Mesenchymal stem cell (in vitro differentiated cells and primary cell): ENCODE results near the gene SCAF1.

Experiments
- DNase-seq: peaks from one replicate; pipeline ENCODE4 v3.0.0-alpha.2; 2013
- H2AFZ ChIP-seq: one replicate; pipeline ENCODE4 v1.6.1; 2013; ENCODE audit warnings: low read depth, mild to moderate bottlenecking, control low read depth, inconsistent platforms, low read length, moderate library complexity
- H2AK5ac ChIP-seq: 2 replicates; pipeline ENCODE4 v1.6.1; 2013; ENCODE audit warnings: low read length, moderate library complexity, mild to moderate bottlenecking, inconsistent platforms; ENCODE audit not compliant: severe bottlenecking
- H2BK120ac ChIP-seq: one replicate; pipeline ENCODE4 v1.6.1; 2013; ENCODE audit warnings: low read depth, mild to moderate bottlenecking, inconsistent platforms, low read length, moderate library complexity
- H2BK12ac ChIP-seq, 2 experiments: one replicate each; pipeline ENCODE4 v1.6.1; 2013; ENCODE audit warnings: inconsistent platforms in 2 of 2, low read length in 2 of 2, mild to moderate bottlenecking in 2 of 2, moderate library complexity in 2 of 2, control low read depth in 1 of 2
- H2BK15ac ChIP-seq: one replicate; pipeline ENCODE4 v1.6.1; 2013; ENCODE audit warnings: mild to moderate bottlenecking, low read depth, inconsistent platforms; ENCODE audit not compliant: poor library complexity, severe bottlenecking
- H2BK5ac ChIP-seq: 2 replicates; pipeline ENCODE4 v1.6.1; 2013; ENCODE audit warnings: low read depth, mild to moderate bottlenecking, low read length, control low read depth, inconsistent platforms; ENCODE audit not compliant: poor library complexity, severe bottlenecking
- H3K14ac ChIP-seq, 2 experiments: one replicate each; pipeline ENCODE4 v1.6.1; 2013; ENCODE audit warnings: inconsistent platforms in 2 of 2, low read length in 2 of 2, control low read depth in 1 of 2, mild to moderate bottlenecking in 1 of 2, moderate library complexity in 1 of 2
- H3K18ac ChIP-seq, 2 experiments: one replicate each; pipeline ENCODE4 v1.6.1; 2013; ENCODE audit warnings: inconsistent platforms in 2 of 2, low read length in 2 of 2, control low read depth in 1 of 2, low read depth in 1 of 2, mild to moderate bottlenecking in 1 of 2
- H3K23ac ChIP-seq, 2 experiments: one replicate each; pipeline ENCODE4 v1.6.1; 2013; ENCODE audit warnings: inconsistent platforms in 2 of 2, low read length in 2 of 2, mild to moderate bottlenecking in 2 of 2, moderate library complexity in 2 of 2, control low read depth in 1 of 2
- H3K27ac ChIP-seq: 2 replicates; pipeline ENCODE4 v1.5.1; 2013; ENCODE audit warnings: mild to moderate bottlenecking, moderate library complexity, low read length, control low read depth, inconsistent platforms; ENCODE audit not compliant: poor library complexity, severe bottlenecking
- H3K27me3 ChIP-seq, 2 experiments: 2 replicates each; pipeline versions ENCODE4 v1.6.1 to v1.7.0; 2013; ENCODE audit warnings: low read length in 2 of 2, mild to moderate bottlenecking in 2 of 2, moderate library complexity in 2 of 2, control low read depth in 1 of 2, inconsistent platforms in 1 of 2; ENCODE audit not compliant: control insufficient read depth in 1 of 2, insufficient read depth in 1 of 2
- H3K36me3 ChIP-seq, 2 experiments: 2 replicates each; pipeline versions ENCODE4 v1.6.1 to v1.7.0; 2013; ENCODE audit warnings: low read length in 2 of 2, control low read depth in 1 of 2, inconsistent platforms in 1 of 2, low read depth in 1 of 2, mild to moderate bottlenecking in 1 of 2; ENCODE audit not compliant: insufficient read depth in 2 of 2, control insufficient read depth in 1 of 2
- H3K4ac ChIP-seq, 2 experiments: one replicate each; pipeline ENCODE4 v1.6.1; 2013; ENCODE audit warnings: inconsistent platforms in 2 of 2, low read length in 2 of 2, mild to moderate bottlenecking in 2 of 2, moderate library complexity in 2 of 2, control low read depth in 1 of 2, low read depth in 1 of 2
- H3K4me1 ChIP-seq: 2 replicates; pipeline ENCODE4 v1.6.1; 2013; ENCODE audit warnings: low read depth, low read length, control low read depth; ENCODE audit not compliant: control insufficient read depth, insufficient read depth
- H3K4me2 ChIP-seq: 2 replicates; pipeline ENCODE4 v1.6.1; 2013; ENCODE audit warnings: low read length, mild to moderate bottlenecking, inconsistent platforms; ENCODE audit not compliant: poor library complexity, severe bottlenecking
- H3K4me3 ChIP-seq, 2 experiments: 2 replicates each; pipeline versions ENCODE4 v1.5.1 to v1.7.0; 2013; ENCODE audit warnings: low read length in 2 of 2, mild to moderate bottlenecking in 2 of 2, control low read depth in 1 of 2, low read depth in 1 of 2; ENCODE audit not compliant: insufficient read depth in 1 of 2
- H3K79me1 ChIP-seq: replicated peaks from 2 replicates; pipeline ENCODE4 v1.6.1; 2013; ENCODE audit warnings: mild to moderate bottlenecking, control low read depth, low read length, inconsistent platforms; ENCODE audit not compliant: poor library complexity, severe bottlenecking
- H3K9ac ChIP-seq: 2 replicates; pipeline ENCODE4 v1.7.0; 2013; ENCODE audit warnings: mild to moderate bottlenecking, low read length, moderate library complexity
- H3K9me3 ChIP-seq: 2 replicates; pipeline ENCODE4 v1.7.0; 2013; ENCODE audit warnings: mild to moderate bottlenecking, low read length; ENCODE audit not compliant: control insufficient read depth
- H4K8ac ChIP-seq: one replicate; pipeline ENCODE4 v1.6.1; 2013; ENCODE audit warnings: inconsistent platforms, mild to moderate bottlenecking, low read length, moderate library complexity
- H4K91ac ChIP-seq: one replicate; pipeline ENCODE4 v1.6.1; 2013; ENCODE audit warnings: mild to moderate bottlenecking, low read length, inconsistent platforms
- WGBS: methylation state at CpG from one replicate; pipeline ENCODE4 v1.1.7; 2013; ENCODE audit warnings: mixed read lengths; 5-methylcytosine and 5-hydroxymethylcytosine counted together

Gene SCAF1

GRCh38 chr19:49680421-49681351 is 38.7 kb downstream of the SCAF1 start:
- H3K27me3 ChIP-seq = no peaks in the 10 kb centered on the region
- H3K4ac ChIP-seq = peak overlapping the region; percentile 1 to 20
- peak overlapping the region; percentile 21 for H2AK5ac ChIP-seq
- H3K79me1 ChIP-seq = peaks cover 10% of the 10 kb centered on the region
- H3K23ac ChIP-seq = no peak overlapping the region
- peak overlapping the region; percentile 78 for H3K9ac ChIP-seq
- H2BK120ac ChIP-seq = no peak overlapping the region
- peak overlapping the region; percentile 8 for H3K27ac ChIP-seq
- H2BK15ac ChIP-seq = no peak overlapping the region
- WGBS = 44% methylated on average over 34 of the region's 40 CpGs
- peak; percentile 83 for DNase-seq
- peaks cover 40 to 47% of the 10 kb centered on the region in 2 experiments for H3K36me3 ChIP-seq
- peak overlapping the region in 1 of 2 experiments; percentile 55 for H3K4me3 ChIP-seq
- H2BK5ac ChIP-seq = no peak overlapping the region
- no peak overlapping the region for H3K14ac ChIP-seq
- peak overlapping the region; percentile 40 for H3K4me2 ChIP-seq
- H3K4me1 ChIP-seq = peaks cover 34% of the 10 kb centered on the region
- H3K18ac ChIP-seq = peak overlapping the region; percentile 6 to 66
- no peak overlapping the region for H2BK12ac ChIP-seq
- H4K91ac ChIP-seq = no peak overlapping the region
- peak overlapping the region; percentile 81 for H4K8ac ChIP-seq
- H2AFZ ChIP-seq = no peak overlapping the region
- H3K9me3 ChIP-seq = no peaks in the 10 kb centered on the region

GRCh38 chr19:49681830-49682229 is 39.8 kb downstream of the SCAF1 start:
- Histone ChIP-seq H3K4me1 (peaks cover 31% of the 10 kb centered on the region), H3K14ac (no peak overlapping the region), H3K23ac (no peak overlapping the region), H3K27me3 (no peaks in the 10 kb centered on the region), H3K36me3 (peaks cover 48 to 58% of the 10 kb centered on the region in 2 experiments), H3K9ac (peak overlapping the region; percentile 54), H3K4me2 (no peak overlapping the region), H4K91ac (no peak overlapping the region), H3K27ac (no peak overlapping the region), H2AK5ac (no peak overlapping the region), H3K9me3 (no peaks in the 10 kb centered on the region), H2AFZ (no peak overlapping the region), H3K4ac (no peak overlapping the region), H3K79me1 (peaks cover 14% of the 10 kb centered on the region), H2BK12ac (no peak overlapping the region), H2BK120ac (no peak overlapping the region), H4K8ac (no peak overlapping the region), H3K4me3 (no peak overlapping the region), H3K18ac (no peak overlapping the region), H2BK15ac (no peak overlapping the region), H2BK5ac (no peak overlapping the region)
- no peak for DNase-seq
- 98% methylated on average over 19 of the region's 19 CpGs for WGBS

- no peak overlapping the region for H2AK5ac ChIP-seq
- no peak overlapping the region for H2BK120ac ChIP-seq
- no peak overlapping the region for H4K91ac ChIP-seq
- H2BK12ac ChIP-seq = no peak overlapping the region
- H3K23ac ChIP-seq = no peak overlapping the region
- H3K4ac ChIP-seq = no peak overlapping the region
- no peak overlapping the region for H2AFZ ChIP-seq
- no peak overlapping the region for H3K18ac ChIP-seq
- no peak overlapping the region for H3K4me3 ChIP-seq
- H3K36me3 ChIP-seq = peaks cover 51 to 62% of the 10 kb centered on the region in 2 experiments
- no peak overlapping the region for H2BK5ac ChIP-seq
- H2BK15ac ChIP-seq = no peak overlapping the region
- H3K4me1 ChIP-seq = peaks cover 31% of the 10 kb centered on the region
- no peak overlapping the region for H3K27ac ChIP-seq
- peaks cover 18% of the 10 kb centered on the region for H3K79me1 ChIP-seq
- no peak overlapping the region for H3K4me2 ChIP-seq
- DNase-seq = no peak
- no peaks in the 10 kb centered on the region for H3K9me3 ChIP-seq
- WGBS = 96% methylated on average over 8 of the region's 8 CpGs
- H4K8ac ChIP-seq = no peak overlapping the region
- no peak overlapping the region for H3K14ac ChIP-seq
- H3K27me3 ChIP-seq = no peaks in the 10 kb centered on the region
- peak overlapping the region; percentile 54 for H3K9ac ChIP-seq
Measured at GRCh38 chr19:49682274-49682673, 40.3 kb downstream of the SCAF1 start.

- Histone ChIP-seq H2BK120ac (no peak overlapping the region), H3K36me3 (peaks cover 58 to 78% of the 10 kb centered on the region in 2 experiments), H3K27ac (no peak overlapping the region), H3K27me3 (no peaks in the 10 kb centered on the region), H2AFZ (no peak overlapping the region), H2BK5ac (no peak overlapping the region), H3K23ac (no peak overlapping the region), H3K9me3 (no peaks in the 10 kb centered on the region), H3K4me2 (no peak overlapping the region), H3K79me1 (peaks cover 18% of the 10 kb centered on the region), H3K4me3 (no peak overlapping the region), H4K91ac (no peak overlapping the region), H2AK5ac (no peak overlapping the region), H3K4me1 (peaks cover 25% of the 10 kb centered on the region), H3K14ac (no peak overlapping the region), H3K18ac (no peak overlapping the region), H3K9ac (no peak overlapping the region), H4K8ac (no peak overlapping the region), H2BK15ac (no peak overlapping the region), H3K4ac (no peak overlapping the region), H2BK12ac (no peak overlapping the region)
- no peak for DNase-seq
- 96% methylated on average over 18 of the region's 18 CpGs for WGBS
Measured at GRCh38 chr19:49683814-49684250, 41.8 kb downstream of the SCAF1 start.
